Adrenal gland (tissue), 12 donors: Measurements from ENCODE around the gene GJA3. TPM values are rescaled to one million over a fixed set of nuclear protein-coding genes. Genes with fewer than 3 reads are reported as not detected.

Source experiments
- DNase-seq, 7 donors: peaks; one replicate each; pipeline ENCODE4 v3.0.0-alpha.2; 2019 to 2020
- H3K27ac ChIP-seq, 5 donors: fragments of 200-600 bp; sonication (generic) in 4 of 5; 1 replicate in 3 of 5; 2 replicates in 2 of 5; pipeline versions ENCODE4 v1.5.1 to v1.8.0; 2016 to 2020; ENCODE audit warnings: mild to moderate bottlenecking in 1 of 5
- H3K27me3 ChIP-seq: fragments of 200-600 bp; 2 replicates; pipeline ENCODE4 v1.8.0; 2021
- H3K36me3 ChIP-seq, 2 donors: fragments of 200-600 bp; replicated peaks in 1 of 2; 1 replicate in 1 of 2; 2 replicates in 1 of 2; pipeline versions ENCODE4 v1.5.1 to v1.8.0; 2018 to 2022
- H3K4me1 ChIP-seq, 2 donors: fragments of 200-600 bp; replicated peaks in 1 of 2; 1 replicate in 1 of 2; 2 replicates in 1 of 2; pipeline versions ENCODE4 v1.5.1 to v1.8.0; 2018 to 2021
- H3K4me3 ChIP-seq, 4 donors: fragments of 200-600 bp; sonication (generic) in 3 of 4; one replicate each; pipeline ENCODE4 v1.5.1; 2016 to 2018
- H3K9me3 ChIP-seq, 3 donors: fragments of 200-600 bp; sonication (generic) in 1 of 3; replicated peaks in 1 of 3; 1 replicate in 2 of 3; 2 replicates in 1 of 3; pipeline versions ENCODE4 v1.5.1 to v1.8.0; 2016 to 2021
- CTCF ChIP-seq, 6 experiments: fragments of 450-650 bp in 4 of 6; fragments of 200-600 bp in 2 of 6; sonication (generic) in 1 of 6; IDR thresholded peaks; 1 replicate in 5 of 6; 2 replicates in 1 of 6; pipeline versions ENCODE4 v1.5.1 to v1.8.0; 2016 to 2021; ENCODE audit warnings: antibody characterized with exemption in 6 of 6, mild to moderate bottlenecking in 2 of 6, moderate library complexity in 1 of 6
- POLR2A ChIP-seq, 2 donors: fragments of 450-650 bp; IDR thresholded peaks; one replicate each; pipeline ENCODE4 v1.6.1; 2017; ENCODE audit warnings: antibody characterized with exemption in 2 of 2, mild to moderate bottlenecking in 2 of 2, moderate library complexity in 1 of 2
- WGBS, 4 donors: extraction: QIAGEN DNeasy Blood & Tissue Kit in 2 of 4; methylation state at CpG; one replicate each; pipeline versions ENCODE4 v1.1.5 to v1.1.7; 2013 to 2017; 5-methylcytosine and 5-hydroxymethylcytosine counted together
- intact Hi-C, 2 donors: fragments of 100-400 bp; cut with DNase I; formaldehyde crosslinking; loops; one replicate each; pipeline versions ENCODE4 v1.14.1 to v1.15.0; 2022 to 2023
- polyA plus RNA-seq, 3 donors: library from polyadenylated mRNA; stranded (reverse); fragments of 200-250 nt in 2 of 3; fragments of 350-450 nt in 1 of 3; fragmentation: Illumina TruSeq in 1 of 3; extraction: RNeasy Lipid Tissue Mini Kit (QIAGEN cat#74804) in 1 of 3; gene quantifications; one replicate each; pipeline ENCODE4 v1.2.3, GENCODE V29; 2013 to 2014
- total RNA-seq, 9 donors: library from RNA; depleted of rRNA in 4 of 9; stranded (reverse); fragments of >200 nt in 4 of 9; fragments of 120-200 nt in 1 of 9; fragmentation: NEBNext Ultra II Directional in 1 of 9; extraction: Animal tissue kit (Norgen Biotek cat#: 25700) in 1 of 9; gene quantifications; one replicate each; pipeline versions ENCODE4 v1.1.0 to v1.2.4, GENCODE V29; 2013 to 2023
- donor health status: healthy with polysubstance abuse.
- donor health status: Bipolar disorder and iron deficiency.
- donor health status: DM: yes; HTN: yes; CAD: no.
- donor health status: DM: no; HTN: no; CAD: no.
- donor health status: DM: no; HTN: no; CAD: no.
- donor health status: DM: yes; HTN: yes; CAD: no.

Gene GJA3
- total and polyA plus RNA-seq, 12 donors: under 0.01 TPM; not detected in 11

GRCh38 chr13:20206065-20206697 is 45.3 kb upstream of the GJA3 start:
- Histone ChIP-seq H3K4me1 (no peaks in the 10 kb centered on the region), H3K27ac (no peak overlapping the region), H3K4me3 (no peak overlapping the region), H3K27me3 (peaks cover 19% of the 10 kb centered on the region), H3K36me3 (no peaks in the 10 kb centered on the region), H3K9me3 (peaks cover 0 to 6% (median 0%) of the 10 kb centered on the region in 3 donors)
- intact Hi-C loops: no loop called here
- TF ChIP-seq CTCF (IDR thresholded peaks at IDR 0.05): no peak
- no peak for TF ChIP-seq POLR2A (IDR thresholded peaks at IDR 0.05)
- DNase-seq: no peak
- 53 to 73% (median 65%) methylated on average over 7 to 11 of the region's 11 CpGs for whole genome bisulfite sequencing, 4 donors

- intact Hi-C loops: loop anchor here in 1 of 2 donors (10.0 kb wide), 1 partner anchor 716 kb away; no protein-coding TSS in a partner anchor
- Histone ChIP-seq H3K27ac (no peak overlapping the region), H3K27me3 (peaks cover 25% of the 10 kb centered on the region), H3K4me3 (no peak overlapping the region), H3K9me3 (peaks cover 0 to 6% (median 0%) of the 10 kb centered on the region in 3 donors), H3K36me3 (no peaks in the 10 kb centered on the region), H3K4me1 (peaks cover 0 to 4% of the 10 kb centered on the region in 2 donors)
- no peak for TF ChIP-seq POLR2A (IDR thresholded peaks at IDR 0.05)
- no peak for TF ChIP-seq CTCF (IDR thresholded peaks at IDR 0.05)
- no peak for DNase-seq
- 66 to 83% (median 74%) methylated on average over 1 of the region's 1 CpG for WGBS, 4 donors
Measured at GRCh38 chr13:20198781-20199180, 37.9 kb upstream of the GJA3 start.

- Histone ChIP-seq H3K27ac (no peak overlapping the region), H3K9me3 (peaks cover 0 to 6% (median 0%) of the 10 kb centered on the region in 3 donors), H3K4me3 (no peak overlapping the region), H3K36me3 (no peaks in the 10 kb centered on the region), H3K4me1 (peaks cover 13 to 18% of the 10 kb centered on the region in 2 donors), H3K27me3 (peaks cover 31% of the 10 kb centered on the region)
- no peak for TF ChIP-seq POLR2A (IDR thresholded peaks at IDR 0.05)
- peak; percentile 35 to 76 (median 57) for TF ChIP-seq CTCF (IDR thresholded peaks at IDR 0.05)
- DNase-seq: peak in 1 of 7 donors; percentile 36
- WGBS, 4 donors: 5 to 10% (median 7%) methylated on average over 5 of the region's 5 CpGs
- intact Hi-C loops: loop anchor here in 1 of 2 donors (10.0 kb wide), 1 partner anchor 717 kb away; no protein-coding TSS in a partner anchor
Measured at GRCh38 chr13:20197361-20197834, 36.5 kb upstream of the GJA3 start.

GRCh38 chr13:20195801-20196200 is 34.9 kb upstream of the GJA3 start:
- Histone ChIP-seq H3K27me3 (peaks cover 41% of the 10 kb centered on the region), H3K4me3 (no peak overlapping the region), H3K27ac (no peak overlapping the region), H3K4me1 (peaks cover 15 to 27% of the 10 kb centered on the region in 2 donors), H3K9me3 (no peaks in the 10 kb centered on the region), H3K36me3 (no peaks in the 10 kb centered on the region)
- no peak for DNase-seq
- no peak for TF ChIP-seq CTCF (IDR thresholded peaks at IDR 0.05)
- TF ChIP-seq POLR2A (IDR thresholded peaks at IDR 0.05): no peak
- intact Hi-C loops: loop anchor here in 1 of 2 donors (10.0 kb wide), 1 partner anchor 719 kb away; no protein-coding TSS in a partner anchor
- 59 to 75% (median 70%) methylated on average over 8 of the region's 8 CpGs for WGBS, 4 donors
